Stimulated activated CD8-positive, alpha-beta memory T cell treated with anti-CD3 and anti-CD28 coated beads, Interleukin-7, amount 100 ng/mL, for 1 hour (primary cell): ENCODE measurements around the gene CD200R1L.
"Not testable (repeated sequence)": the region's sequence is repeated elsewhere in the genome, so short reads cannot be mapped to it uniquely, and the experiment has no call there.

Experiments used
- DNase-seq, 2 donors: peaks; one replicate each; pipeline ENCODE4 v3.0.0-alpha.2; 2020; ENCODE audit warnings: low read depth in 2 of 2

Gene CD200R1L, protein sequence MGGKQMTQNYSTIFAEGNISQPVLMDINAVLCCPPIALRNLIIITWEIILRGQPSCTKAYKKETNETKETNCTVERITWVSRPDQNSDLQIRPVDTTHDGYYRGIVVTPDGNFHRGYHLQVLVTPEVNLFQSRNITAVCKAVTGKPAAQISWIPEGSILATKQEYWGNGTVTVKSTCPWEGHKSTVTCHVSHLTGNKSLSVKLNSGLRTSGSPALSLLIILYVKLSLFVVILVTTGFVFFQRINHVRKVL

DNA sequence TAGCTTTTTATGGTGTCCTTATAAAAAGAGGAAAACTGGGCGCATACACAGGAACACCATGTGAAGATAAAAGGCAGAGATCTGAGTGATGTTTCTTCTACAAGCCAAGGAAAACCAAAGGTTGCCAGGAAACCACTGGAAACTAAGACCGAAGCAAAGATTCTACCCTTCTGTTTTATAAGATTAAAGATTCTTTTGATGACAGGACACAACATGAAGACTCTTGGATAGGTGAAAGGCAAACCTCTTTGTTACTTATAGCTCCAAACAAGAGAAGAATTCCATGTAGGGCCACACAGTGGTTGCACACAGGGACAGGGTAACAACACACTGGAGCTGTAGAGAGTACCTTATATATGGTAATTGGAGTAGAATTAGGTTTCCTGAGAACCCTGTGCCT lies at the start of gene CD200R1L:
Gene CD200R1L, minus strand, starts transcription at position 101 of the 400 bp plus-strand sequence. CDS start 17,497 bp downstream, outside the sequence.
- DNase-seq, result no peak

DNA sequence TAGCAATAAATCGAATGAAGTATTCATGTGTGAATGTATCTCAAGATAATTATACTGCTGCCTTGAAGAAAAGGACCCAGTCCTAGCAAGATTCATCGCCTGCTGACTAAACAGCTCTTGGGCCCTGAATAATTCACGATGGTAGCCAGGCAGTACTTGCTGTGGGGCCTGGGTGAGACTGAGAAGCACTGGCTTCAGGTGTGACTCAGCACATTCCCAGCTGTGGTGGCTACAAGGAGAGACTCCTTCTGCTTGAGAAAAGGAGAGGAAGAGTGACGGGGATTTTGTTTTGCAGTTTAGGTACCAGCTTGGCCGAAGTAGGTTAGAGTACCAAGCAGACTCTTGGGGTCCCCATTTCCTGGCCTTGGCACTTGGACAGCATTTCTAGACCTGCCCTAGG lies 47.6 kb upstream of the CD200R1L start:
- no peak for DNase-seq

DNA sequence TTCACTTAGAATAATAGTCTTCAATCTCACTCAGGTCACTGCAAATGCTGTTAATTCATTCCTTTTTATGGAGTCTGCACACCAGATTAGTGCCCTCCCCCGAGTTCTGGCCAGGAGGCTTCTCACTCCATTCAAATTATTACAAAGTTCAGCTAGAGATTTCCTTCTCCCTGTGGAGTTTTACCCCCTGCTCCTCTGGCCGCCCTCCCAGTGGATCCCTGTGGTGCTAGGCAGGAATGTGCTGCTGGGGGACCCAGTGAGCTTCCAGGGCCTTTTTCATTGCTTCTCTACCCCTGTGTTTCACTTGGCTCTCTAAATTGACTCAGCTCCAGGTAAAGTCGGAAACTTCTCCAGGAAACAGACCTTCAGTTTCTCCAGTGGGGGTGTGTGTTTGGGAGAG lies 42.7 kb upstream of the CD200R1L start:
- DNase-seq, result no peak

DNA sequence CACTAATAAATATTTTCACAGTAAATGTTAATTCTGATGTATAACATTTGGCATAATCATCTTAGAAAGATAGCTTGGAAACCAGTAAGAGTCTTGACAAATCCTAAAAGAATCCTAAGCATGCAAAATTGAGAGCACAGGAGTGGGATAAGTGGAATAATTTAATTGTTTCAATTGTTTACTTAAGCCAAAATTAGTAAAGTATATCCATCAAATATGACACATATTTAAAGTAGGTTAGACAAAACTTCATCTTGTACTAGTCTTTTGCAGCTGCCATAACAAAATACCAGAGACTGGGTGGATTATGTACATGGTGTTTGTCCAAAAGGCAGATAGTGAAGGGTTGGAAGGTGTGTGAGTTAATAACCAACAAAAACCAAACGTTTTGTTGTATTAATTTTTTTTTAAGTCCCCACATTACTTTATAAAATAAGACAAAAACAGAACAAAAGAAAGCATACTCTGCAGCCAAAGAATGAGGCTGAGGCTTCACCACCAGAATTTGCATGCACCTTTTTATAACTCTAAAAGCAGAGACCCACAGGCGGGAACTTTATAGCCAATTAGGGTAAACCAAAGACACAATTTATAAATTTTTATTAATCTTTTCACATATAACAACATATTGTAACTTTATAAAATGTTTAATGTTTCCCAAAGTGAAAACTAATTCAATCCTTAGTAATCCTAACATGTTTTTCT lies 41.9 kb upstream of the CD200R1L start:
- DNase-seq, result no peak

DNA sequence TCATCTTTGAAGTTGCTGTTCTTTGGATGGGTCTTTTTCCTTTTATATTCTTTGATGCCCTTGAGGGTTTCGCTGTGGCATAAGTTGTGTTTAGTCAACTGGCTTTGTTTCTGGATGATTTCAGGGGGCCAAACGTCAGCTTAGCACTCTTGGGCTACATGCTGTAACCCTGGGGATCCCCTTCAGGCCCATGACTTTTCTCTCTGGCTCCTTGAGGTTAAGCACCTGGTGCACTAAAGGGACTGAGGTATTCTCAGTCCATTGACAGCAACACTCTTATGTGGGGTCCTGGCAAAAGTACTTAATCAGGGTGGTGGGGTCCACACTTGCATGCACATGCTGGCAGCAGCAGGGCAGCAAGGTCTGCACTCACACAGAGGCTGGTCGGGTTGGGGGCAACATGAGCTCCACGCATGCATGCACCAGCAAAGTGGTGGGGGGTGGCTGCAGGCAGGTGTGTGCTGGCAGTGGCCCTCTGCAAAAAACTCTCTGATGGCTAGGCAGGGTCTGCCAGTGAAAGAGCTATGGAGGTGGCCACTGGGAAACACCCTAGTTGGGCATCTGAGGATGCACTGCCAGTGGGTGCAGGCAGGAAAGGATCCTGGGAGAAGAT lies 38.1 kb upstream of the CD200R1L start:
- no peak for DNase-seq

DNA sequence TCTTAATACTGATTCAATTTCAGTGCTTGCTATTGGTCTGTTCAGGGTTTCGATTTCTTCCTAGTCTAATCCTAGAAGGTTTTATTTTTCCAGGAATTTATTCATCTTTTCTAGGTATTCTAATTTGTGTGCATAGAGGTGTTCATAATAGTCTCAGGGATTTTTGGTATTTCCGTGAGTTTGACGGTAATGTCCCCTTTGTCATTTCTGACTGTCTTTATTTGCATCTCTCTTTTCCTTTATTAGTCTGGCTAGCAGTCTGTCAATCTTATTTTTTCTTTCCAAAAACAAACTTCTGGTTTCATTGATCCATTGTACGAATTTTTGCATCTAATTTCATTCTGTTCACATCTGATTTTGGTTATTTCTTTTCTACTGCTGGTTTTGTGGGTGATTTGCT lies 35.2 kb upstream of the CD200R1L start:
- no peak for DNase-seq

DNA sequence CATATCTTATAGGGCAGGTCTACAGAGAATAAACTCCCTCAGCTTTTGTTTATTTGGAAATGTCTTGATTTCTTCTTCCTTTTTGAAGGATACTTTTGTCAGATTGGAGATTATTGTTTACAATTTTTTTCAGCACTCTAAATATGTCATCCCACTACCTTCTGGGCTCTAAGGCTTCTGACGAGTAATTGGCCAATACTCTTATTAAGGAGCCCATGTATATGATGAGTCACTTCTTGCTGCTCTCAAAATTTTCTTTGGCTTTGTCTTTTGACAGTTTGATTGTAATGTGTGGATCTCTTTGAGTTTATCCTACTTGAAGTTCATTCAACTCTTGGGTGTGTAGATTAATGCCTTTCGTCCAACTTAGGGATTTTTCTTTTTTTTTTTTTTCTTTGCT lies 28.9 kb upstream of the CD200R1L start:
- no peak for DNase-seq

DNA sequence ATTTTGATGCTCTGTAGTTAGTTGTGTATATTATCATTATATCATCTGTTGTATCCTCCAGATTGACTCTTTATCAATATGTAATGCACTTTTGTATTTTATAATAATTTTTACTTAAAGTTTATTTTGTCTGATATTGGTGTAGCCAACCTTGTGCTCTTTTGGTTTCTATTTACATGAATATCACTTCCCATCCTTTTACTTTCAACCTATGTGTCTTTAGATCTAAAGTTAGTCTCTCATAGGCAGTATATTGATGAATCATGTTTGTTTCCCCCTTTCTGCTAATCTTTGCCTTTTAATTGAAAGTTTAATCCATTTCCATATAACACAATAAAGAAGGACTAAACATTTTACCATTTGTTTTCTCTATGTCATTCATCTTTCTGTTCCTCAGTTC lies 28.1 kb upstream of the CD200R1L start:
- DNase-seq, result no peak

DNA sequence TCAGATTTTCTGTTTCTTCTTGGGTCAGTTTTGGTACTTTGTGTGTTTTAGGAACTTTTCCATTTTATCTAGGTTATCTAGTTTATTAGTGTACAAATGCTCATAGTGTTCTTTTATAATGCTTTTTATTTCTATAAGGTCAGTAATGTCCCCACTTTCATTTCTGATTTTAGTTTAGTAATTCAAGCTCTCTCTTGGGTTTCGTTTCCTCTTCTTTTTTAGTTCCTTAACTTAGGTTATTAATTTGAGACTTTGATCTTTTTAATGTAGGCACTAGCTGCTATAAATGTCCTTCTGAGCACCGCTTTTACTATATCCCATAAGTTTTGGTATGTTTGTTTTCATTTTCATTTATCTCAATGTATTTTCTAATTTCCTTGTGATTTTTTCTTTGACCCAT lies 27.0 kb upstream of the CD200R1L start:
- no peak for DNase-seq

DNA sequence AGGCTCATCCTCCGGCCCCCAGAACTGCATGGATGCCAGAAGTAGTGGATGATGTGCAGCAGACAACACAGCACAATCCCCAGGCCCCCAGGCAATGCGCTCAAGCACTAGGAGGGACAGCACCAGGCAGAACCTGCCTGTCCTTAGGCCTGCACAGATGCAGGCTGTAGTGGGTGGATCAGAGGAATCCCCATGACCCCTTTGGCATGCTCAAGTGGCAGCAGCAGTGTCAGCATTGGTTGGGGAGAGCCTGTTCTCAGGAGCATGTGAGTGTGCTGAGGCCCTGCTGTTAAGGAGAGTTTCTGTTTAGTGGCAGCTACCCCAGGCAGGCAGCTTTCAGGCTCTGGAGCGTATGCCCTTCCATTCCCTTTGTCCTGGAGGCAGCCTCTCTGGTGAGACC lies 25.1 kb upstream of the CD200R1L start:
- no peak for DNase-seq

DNA sequence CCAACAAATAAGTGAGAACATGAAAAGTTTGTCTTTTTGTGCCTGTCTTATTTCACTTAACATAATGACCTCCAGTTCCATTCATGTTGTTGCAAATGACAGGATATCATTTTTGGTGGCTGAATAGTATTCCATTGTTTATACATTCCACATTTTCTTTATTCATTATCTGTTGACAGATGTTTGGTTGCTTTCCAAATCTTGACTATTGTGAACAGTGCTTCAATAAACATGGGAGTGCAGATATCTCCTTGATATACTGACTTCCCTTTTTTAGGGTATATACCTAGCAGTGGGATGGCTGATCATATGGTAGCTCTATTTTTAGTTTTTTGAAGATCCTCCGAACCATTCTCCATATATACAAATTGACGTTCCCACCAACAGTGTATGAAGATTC lies 19.1 kb upstream of the CD200R1L start:
- no peak for DNase-seq

DNA sequence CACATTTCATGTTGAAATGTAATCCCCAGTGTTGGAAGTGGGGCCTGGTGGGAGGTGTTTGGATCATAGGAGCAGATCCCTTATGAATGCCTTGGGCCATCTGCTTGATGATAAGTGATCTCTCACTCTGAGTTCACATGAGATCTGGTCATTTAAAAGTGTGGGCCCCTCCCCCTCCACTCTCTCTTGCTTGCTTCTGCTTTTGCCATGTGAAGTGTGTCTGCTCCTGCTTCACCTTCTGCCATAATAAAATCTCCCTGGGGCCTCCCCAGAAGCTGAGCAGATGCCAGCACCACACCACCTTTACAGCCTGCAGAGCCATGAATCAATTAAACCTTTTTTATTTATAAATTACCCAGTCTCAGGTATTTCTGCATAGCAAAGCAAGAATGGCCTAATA lies 14.2 kb upstream of the CD200R1L start:
- no peak for DNase-seq

DNA sequence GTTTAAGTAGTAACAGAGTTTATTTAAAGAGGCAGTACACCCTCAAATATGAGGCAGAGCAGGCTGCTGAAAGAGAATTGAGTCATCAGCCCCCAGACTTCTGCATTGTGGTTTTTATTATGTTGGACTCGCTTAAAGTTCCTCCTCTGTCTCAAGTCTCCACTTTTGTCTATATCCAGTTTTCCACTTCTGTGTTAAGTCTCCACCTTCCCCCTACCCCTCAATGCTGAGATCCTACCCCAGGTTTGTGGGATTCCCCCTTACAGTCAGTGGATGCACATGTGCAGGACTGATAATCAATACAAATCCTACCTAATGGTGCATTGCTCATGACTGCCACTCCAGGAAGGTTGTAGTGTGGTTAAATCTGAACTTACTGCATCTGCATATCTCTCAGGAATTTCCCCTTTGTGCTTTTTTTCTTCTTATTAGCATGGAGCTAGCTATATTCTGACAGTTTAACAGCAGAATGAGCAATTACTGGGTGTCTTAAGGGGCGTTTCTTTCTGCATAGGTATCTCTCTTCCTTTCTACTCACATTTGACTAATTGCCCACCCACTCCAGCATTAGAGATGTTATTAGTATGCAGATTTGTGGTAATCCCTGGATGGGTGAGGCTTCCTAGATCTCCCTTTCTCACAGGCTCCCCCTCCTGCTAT lies 11.9 kb upstream of the CD200R1L start:
- DNase-seq, result no peak

DNA sequence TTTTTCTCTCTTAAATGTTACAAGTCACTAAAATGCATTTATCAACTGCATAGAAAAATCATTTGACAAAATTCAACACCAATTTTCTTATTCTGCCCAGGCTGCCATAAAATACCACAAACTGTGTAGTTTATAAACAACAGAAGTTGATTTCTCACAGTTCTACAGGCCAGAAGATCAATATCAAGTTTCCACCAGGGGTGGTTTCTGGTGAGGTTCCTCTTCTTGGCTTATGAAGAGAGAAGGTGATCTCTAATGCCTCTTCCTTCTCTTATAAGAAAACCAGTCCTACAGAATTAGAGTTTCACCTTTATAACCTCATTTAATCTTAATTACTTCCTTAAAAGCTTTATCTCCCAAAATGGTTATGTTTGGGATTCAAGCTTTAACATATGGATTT lies 10.9 kb upstream of the CD200R1L start:
- no peak for DNase-seq

DNA sequence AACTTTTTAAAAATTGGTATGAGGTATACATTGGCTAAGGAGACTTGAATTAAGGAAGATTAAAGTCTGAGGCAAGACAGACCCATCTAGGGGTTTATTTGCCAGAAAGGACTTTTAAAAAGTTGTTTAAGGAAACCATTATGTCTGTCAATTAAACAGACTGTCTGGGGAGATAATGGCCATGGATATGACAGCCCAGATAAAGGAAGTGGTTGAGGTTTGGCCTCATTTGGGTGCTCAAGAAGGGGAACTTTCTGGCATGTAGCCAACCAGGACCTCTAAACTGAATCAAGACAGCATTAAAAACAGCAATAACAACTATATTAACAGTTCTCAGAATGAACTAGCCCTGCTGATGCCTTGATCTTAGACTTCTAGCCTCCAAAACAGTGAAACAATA lies 9.9 kb upstream of the CD200R1L start:
- DNase-seq, result no peak

DNA sequence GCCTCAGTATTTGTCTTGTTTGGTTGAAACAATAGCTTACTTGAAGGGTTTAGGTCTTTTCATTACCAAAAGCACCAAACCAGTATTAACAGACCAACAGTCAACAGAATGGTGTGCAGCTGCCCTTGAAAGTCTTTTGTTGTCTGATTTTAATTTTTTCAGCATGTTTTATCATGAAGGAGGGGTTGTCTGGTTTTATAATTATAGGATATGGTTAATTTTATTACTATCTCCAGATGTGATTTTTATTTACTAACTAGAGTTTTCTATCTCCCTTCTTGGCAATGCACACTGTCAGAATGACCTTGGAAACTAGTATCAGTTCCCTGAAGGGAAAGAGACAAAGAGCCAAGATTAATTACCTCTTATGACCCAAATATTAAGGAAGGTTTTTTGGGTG lies 9.2 kb upstream of the CD200R1L start:
- DNase-seq, result no peak

DNA sequence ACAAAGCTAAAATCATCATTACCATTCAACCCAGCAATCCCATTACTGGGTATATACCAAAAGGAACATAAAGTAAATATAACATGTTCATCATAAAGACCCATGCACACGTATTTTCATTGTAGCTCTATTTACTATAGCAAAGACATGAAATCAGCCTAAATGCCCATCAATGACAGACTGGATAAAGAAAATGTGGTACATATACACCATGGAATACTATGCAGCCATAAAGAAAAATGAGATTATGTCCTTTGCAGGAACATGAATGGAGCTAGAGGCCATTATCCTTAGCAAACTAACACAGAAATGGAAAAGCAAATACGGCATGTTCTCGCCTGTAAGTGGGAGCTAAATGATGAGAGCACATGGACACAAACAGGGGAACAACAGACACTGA lies 8.4 kb upstream of the CD200R1L start:
- DNase-seq, result not testable (repeated sequence)

DNA sequence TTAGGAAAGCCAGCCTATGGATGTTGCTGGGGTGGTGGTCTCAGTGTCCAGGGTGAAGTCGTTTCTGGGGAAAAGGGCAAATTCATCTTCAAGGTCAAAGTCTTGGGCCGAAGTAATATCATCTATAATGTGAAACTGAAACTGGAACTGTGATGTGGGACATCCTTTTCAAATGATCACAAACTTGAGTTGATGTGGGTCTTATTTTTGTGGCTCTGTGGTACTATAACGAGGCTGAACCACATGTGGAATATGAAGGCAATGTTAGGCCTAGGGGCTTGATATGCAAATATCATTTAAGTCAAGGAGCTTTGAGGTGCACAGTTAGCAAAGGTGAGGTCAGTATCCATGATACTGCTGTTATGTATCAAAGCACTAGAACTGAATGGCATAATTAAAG lies 1.5 kb upstream of the CD200R1L start:
- DNase-seq, result no peak

DNA sequence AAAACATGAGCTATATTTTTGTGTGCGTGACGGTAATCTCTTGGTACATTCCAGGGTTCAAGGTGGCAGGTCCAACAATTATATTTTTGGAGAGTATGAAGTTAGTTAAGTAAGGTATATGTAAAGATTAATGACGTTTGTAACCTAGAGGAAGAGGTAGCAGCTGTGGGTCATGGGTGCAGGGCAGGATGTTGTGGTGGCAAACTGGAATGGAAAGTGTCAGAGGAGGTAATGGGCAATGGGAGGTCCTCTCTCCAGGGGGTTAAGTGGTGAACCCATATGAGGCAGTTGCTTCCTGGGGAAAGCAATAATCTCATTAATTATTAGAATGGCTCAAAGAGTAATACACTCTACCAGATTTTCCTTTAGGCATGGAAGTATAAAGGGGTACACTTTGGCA lies 1.0 kb upstream of the CD200R1L start:
- DNase-seq, result no peak

DNA sequence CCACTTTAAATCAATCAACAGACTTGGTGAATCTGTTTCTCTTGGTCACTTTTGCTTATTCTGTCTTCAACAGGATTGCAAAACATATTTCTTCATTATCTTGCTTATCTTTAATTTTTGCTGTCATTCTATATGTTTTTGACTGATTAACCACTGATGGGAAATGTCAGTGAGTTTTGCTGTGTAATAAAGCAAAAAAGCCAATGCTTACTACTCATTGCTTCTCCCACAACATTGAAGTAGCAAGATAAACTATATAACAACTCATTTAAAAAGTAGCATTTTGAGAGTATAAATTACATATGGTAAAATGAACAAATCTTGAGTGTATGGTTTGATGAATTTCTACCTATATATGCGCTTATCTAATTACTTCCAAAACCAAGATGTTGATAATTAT lies 892 bp downstream of the CD200R1L start:
- no peak for DNase-seq

DNA sequence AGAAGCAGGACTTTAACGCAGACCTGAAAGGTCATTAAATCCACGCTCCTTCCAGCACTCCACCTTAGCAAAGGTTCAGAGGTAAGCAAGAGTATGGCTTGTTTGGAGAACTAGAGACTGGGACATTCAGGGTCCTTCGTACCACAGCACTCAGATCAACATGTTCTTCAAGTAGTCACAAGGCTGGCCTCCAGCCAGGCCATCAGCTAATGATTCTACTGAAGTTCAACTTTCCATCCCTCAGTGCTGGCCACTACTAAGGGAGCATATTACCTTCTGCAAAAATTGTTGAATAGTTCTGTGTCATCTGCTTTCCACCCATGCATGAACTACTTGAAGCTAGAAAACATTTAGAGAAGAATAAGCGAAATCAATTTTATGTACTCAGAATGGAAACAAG lies 17.6 kb downstream of the CD200R1L start:
- DNase-seq, result no peak
